ENCODE data around the gene CDH13.

GRCh38 chr16:83247767-83248372 is 621.1 kb downstream of the CDH13 start:
- TF ChIP-seq CTCF (conservative IDR thresholded peaks at IDR 0.05 in 1 of 2, IDR thresholded peaks at IDR 0.05 in 1 of 2; ENCODE audit: low read depth in 1 of 2, low read length in 2 of 2): no peak
- no peak for TF ChIP-seq EZH2 (IDR thresholded peaks at IDR 0.05; ENCODE audit: low read length, missing control alignments)

Measured in fibroblast of lung (primary cell).